Measurements from ENCODE around the gene FASTK. TPM values are rescaled to one million over a fixed set of nuclear protein-coding genes. Genes with fewer than 3 reads are reported as not detected.

Gene FASTK
- total RNA-seq, 1 donor from 2014 or later: 59.3 TPM

DNA sequence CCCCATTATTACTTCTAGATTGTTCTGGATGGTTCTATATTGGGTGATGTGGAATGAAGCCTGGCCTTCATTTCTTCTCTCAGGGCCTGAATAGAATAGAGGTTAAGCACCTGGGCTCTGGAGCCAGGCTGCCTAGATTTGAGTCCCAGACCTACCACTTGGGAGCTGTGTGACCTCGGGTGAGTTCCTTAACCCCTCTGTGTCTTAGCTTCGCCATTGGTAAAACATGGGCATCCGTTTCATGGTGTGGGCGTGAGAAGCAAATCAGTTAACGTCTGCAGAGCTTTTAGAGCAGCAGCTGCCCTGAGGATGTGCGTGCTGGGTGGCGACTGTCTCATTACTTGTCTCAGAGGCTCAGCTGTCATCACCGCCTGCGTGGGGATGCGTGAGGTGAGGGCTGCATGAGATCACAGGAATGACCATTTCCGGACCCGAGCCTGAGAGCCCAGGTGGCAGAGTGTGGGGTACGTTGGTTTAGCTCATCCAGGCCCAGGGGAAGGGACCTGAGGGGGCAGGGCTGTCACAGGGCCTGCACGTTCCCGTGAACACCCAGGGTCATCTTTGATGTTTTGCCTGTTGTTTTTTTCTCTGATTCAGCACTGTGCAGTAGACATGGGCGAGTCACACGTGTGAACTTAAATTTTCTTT, 15.3 kb upstream of the FASTK start:
- DNase-seq (ENCODE audit: low read depth): no peak

- DNase-seq (ENCODE audit: low read depth): no peak
Measured at GRCh38 chr7:151095123-151095797, 14.7 kb upstream of the FASTK start.

DNA sequence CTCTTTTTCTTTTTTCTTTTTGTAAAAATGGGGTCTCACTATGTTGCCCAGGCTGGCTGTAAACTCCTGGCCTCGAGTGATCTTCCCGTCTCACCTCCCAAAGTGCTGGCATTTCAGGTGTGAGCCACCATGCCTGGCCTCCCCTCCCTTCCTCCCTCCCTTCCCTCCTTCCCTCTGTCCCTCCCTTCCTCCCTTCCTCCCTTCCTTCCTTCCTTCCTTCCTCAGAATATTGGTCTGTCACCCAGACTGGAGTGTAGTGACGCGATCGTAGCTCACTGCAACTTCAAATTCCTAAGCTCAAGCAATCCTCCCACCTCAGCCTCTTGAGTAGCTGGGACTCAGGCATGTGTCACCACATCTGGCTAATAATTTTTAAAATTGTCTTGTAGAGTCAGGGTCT, 14.1 kb upstream of the FASTK start:
- DNase-seq (ENCODE audit: low read depth): peak; percentile 51

DNA sequence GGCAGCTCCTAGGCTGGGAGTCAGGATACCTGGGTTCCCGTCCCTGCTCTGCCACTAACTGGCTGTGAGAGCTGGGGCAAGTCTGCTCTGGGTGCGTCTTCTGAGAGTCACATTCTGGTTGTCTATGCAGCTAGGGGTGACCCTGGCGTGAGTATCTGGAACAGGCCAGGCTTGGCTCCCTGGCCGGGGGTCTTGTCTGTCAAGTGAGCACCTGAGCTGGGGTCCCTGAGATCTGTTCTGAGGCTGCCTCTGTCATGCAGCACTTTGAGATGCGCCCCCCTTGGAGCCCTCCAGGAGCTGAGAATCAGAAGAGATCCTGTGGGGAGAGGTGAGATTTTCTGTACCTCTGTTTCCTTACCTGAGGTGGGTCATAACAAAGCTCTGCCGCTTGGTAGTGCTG, 13.1 kb upstream of the FASTK start:
- no peak for DNase-seq (ENCODE audit: low read depth)

DNA sequence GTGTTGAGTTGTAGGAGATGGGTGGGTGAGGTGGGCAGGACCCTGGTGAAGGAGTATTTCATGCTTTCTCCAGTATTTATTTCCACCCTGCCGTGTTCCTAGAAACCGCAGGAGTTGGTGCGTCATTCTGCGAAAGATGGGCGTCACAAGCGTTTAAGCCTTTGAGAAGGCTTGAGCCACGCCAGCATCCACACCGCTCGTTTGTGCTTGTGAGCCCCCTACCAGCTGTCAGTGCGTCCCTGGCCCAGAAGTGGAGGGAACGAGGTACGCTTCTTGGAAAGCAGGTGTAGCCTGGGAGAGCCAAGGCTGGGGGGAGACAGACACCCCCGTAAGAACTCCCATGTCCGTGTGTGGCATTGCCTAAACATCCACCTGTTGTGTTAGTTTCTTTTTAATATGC, 11.4 kb upstream of the FASTK start:
- no peak for DNase-seq (ENCODE audit: low read depth)

DNA sequence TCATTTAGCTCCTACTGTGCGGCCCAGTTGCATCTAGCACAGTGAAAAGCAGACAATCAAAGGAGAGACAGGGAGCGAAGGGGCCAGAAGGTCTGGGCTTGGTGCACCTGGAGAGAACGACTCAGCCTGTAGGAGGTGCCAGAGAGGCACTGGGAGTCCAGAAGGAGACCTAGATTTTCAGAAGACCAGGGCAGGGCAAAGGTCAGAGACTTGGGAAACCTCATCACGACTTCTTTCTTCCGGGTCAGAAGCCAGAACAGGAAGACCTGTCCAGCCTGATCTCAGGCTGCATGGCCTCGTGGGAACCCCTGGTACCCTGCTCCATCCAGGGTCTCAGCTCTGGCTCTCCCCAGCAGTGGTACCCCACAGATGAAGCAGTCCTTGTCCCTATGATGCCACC, 10.8 kb upstream of the FASTK start:
- no peak for DNase-seq (ENCODE audit: low read depth)

GRCh38 chr7:151091003-151091402, 10.4 kb upstream of the FASTK start:
- DNase-seq (ENCODE audit: low read depth): no peak

DNA sequence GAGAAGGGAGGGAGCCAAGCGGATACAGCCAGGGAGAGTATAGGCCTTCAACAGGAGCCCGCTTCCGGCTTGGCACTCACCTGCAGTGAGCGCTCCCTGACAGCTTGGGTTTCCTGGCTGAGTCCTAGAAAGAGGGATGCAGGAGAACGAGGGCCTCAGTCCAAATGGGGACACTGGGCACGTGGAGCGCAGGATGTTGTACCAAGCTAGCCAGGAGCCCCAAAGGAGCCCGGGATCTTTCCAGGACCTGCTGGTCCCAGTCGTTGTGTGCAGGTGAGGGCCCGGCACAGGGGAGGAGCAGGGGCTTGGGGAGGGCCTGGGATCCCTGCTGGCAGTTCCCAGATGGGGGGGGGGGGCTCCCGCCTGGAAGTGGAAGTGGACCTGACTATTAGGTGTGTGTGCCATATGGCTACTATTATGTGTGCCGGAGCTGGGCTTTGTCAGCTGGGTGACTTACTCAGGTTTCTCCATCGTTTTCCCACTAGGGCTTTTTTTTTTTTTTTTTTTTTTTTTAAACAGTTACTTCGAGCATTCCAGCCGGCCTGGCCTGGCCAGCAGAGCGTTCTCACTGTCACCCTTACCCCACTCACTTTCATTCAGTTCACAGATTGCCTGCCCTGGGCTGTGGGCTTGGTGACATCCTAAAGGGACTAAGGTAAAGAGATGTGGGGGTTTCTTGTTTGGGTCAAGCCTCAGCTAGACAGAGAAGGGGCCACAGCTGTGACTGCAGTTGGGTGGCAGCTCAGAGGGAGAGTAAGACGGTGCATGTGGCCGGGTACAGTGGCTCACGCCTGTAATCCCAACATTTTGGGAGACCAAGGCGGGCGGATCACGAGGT, 9.5 kb upstream of the FASTK start:
- DNase-seq (ENCODE audit: low read depth): no peak

- peak; percentile 45 for DNase-seq (ENCODE audit: low read depth)
Measured at GRCh38 chr7:151088856-151089699, 8.5 kb upstream of the FASTK start.

GRCh38 chr7:151088019-151088855, 7.6 kb upstream of the FASTK start:
- DNase-seq (ENCODE audit: low read depth): no peak

GRCh38 chr7:151087245-151088018, 6.8 kb upstream of the FASTK start:
- no peak for DNase-seq (ENCODE audit: low read depth)

DNA sequence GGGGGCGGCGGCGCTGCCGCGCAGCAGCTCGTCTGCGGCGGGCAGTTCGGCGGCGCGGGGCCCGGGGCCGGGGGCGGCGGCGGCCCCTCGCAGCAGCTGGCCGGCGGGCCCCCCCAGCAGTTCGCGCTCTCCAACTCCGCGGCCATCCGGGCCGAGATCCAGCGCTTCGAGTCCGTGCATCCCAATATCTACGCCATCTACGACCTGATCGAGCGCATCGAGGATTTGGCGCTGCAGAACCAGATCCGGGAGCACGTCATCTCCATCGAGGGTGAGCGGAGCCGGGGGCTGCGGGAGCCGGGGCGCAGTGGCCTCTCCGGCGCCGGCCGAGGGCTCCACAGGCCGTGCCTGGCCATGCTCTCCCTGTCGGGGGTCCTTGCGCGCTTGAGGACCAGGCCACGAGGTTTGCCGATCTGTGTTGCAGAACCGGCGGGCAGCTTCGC, 6.2 kb upstream of the FASTK start:
- DNase-seq (ENCODE audit: low read depth): no peak

DNA sequence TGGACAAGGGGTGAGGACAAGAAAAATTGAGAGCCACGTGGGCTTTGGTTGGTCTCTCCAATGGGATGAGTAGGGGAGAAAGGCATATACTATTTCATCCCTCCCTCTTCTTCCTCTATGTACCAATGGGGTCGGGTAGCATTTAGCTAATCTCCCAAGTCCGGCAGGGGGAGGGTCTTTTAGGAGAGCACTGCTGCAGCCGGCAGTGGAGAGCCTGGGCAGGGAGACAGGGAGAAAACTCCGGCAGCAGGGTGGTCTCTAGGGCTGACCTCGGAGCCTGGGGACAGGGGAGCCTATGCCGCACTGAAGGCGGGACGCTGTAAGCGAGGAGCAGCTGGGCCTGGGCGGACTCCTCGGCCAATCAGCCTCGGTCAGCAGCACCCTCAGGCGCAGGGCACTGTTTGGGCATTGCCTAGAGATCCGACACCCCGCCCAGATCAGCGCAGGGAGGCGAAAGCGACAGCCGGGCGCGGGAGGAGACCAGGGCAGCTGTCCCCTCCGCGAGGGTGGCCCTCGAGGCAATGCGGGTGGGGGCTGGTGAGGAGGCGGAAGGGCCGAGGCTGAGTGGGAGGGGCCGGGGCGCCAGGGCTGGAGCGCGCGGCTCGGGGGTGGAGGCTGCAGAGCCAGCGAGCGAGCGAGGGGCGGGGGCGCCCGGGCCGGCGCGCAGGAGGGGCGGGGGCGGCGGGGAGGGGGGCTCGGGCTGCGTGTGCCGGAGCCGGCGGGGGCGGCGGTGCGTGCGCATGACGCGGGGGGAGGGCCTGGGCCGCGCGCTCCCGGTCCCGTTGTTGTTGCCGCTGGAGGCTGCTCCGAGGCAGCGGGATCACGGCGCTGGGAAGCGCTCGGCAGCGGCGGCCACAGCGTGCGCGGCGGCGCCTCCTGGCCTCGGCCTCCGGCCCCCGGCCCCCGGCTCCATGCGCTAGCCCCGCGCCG, 5.3 kb upstream of the FASTK start, which contains the start of gene AGAP3:
TSS of gene AGAP3 (plus strand) at position 785 of the 930 bp plus-strand sequence. CDS start 267 bp downstream, outside the sequence.
- DNase-seq (ENCODE audit: low read depth): no peak

DNA sequence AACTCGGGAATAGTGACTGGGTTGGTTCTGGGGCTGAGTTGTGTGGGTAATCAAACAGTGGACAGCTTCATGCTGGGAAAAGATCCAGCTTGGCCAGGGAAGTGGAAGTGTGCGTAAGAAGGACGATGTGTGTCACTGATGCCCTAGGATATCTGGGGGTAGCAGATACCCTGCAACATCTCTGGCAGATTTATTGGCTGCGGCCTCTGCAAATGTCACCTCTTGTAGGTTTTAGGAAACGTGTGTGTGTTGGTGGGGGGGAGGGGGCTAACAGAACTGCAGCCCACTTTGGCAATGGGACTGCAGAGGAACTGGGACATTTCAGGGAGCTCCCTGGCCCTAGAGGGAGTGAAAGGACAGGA, 4.7 kb upstream of the FASTK start:
- no peak for DNase-seq (ENCODE audit: low read depth)

- DNase-seq (ENCODE audit: low read depth): no peak
Measured at GRCh38 chr7:151083824-151084160, 3.2 kb upstream of the FASTK start.

- DNase-seq (ENCODE audit: low read depth): no peak
Measured at GRCh38 chr7:151083071-151083823, 2.6 kb upstream of the FASTK start, which contains the start of gene TMUB1. Gene TMUB1 (minus strand): TSS chr7:151083493. CDS start chr7:151082563, 930 bp downstream.

- DNase-seq (ENCODE audit: low read depth): no peak
Measured at GRCh38 chr7:151082141-151083070, 1.8 kb upstream of the FASTK start.
